D721Med (cell line): Measurements from ENCODE around the gene SLC32A1.

ENCODE experiments used
- DNase-seq: peaks from one replicate; pipeline ENCODE4 v3.0.0; 2011; ENCODE audit warnings: low spot score; ENCODE audit not compliant: insufficient read length
- FAIRE-seq: peaks from 2 replicates; lab custom pipeline; 2011; peaks lifted over from hg19 to GRCh38; lab: Jason Lieb, UNC
- TF ChIP-seq, protein P1 (sequence below): IDR thresholded peaks from 2 replicates; pipeline ENCODE4 v1.5.1; 2012; ENCODE audit warnings: mild to moderate bottlenecking, control low read depth; ENCODE audit not compliant: insufficient read depth; ENCODE audit errors: missing control alignments

SLC32A1 gene

DNA sequence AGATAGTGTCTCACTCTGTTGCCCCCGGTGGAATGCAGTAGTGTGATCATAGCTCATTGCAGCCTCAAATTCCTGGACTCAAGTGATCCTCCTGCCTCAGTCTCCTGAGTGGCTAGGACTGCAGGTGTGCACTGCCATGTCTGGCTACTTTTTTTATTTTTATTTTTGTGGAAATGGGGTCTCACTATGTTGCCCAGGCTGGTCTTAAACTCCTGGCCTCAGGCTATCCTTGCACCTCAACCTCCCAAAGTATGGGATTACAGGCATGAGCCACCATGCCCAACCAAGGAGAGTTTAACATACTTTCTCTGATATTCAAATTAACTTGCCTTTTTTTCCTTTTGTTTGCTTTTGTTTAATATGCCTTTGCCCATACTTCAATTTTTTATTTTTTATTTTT, 13.6 kb downstream of the SLC32A1 start:
- DNase-seq (no peak), FAIRE-seq (no peak)
- TF ChIP-seq, protein P1, sequence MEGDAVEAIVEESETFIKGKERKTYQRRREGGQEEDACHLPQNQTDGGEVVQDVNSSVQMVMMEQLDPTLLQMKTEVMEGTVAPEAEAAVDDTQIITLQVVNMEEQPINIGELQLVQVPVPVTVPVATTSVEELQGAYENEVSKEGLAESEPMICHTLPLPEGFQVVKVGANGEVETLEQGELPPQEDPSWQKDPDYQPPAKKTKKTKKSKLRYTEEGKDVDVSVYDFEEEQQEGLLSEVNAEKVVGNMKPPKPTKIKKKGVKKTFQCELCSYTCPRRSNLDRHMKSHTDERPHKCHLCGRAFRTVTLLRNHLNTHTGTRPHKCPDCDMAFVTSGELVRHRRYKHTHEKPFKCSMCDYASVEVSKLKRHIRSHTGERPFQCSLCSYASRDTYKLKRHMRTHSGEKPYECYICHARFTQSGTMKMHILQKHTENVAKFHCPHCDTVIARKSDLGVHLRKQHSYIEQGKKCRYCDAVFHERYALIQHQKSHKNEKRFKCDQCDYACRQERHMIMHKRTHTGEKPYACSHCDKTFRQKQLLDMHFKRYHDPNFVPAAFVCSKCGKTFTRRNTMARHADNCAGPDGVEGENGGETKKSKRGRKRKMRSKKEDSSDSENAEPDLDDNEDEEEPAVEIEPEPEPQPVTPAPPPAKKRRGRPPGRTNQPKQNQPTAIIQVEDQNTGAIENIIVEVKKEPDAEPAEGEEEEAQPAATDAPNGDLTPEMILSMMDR = no peak

GRCh38 chr20:38745757-38746156, 21.5 kb downstream of the SLC32A1 start:
- FAIRE-seq (no peak), DNase-seq (no peak)
- TF ChIP-seq, protein P1 = no peak

- TF ChIP-seq, protein P1 = no peak
- FAIRE-seq (no peak), DNase-seq (no peak)
Measured at GRCh38 chr20:38747495-38748096, 23.3 kb downstream of the SLC32A1 start.

DNA sequence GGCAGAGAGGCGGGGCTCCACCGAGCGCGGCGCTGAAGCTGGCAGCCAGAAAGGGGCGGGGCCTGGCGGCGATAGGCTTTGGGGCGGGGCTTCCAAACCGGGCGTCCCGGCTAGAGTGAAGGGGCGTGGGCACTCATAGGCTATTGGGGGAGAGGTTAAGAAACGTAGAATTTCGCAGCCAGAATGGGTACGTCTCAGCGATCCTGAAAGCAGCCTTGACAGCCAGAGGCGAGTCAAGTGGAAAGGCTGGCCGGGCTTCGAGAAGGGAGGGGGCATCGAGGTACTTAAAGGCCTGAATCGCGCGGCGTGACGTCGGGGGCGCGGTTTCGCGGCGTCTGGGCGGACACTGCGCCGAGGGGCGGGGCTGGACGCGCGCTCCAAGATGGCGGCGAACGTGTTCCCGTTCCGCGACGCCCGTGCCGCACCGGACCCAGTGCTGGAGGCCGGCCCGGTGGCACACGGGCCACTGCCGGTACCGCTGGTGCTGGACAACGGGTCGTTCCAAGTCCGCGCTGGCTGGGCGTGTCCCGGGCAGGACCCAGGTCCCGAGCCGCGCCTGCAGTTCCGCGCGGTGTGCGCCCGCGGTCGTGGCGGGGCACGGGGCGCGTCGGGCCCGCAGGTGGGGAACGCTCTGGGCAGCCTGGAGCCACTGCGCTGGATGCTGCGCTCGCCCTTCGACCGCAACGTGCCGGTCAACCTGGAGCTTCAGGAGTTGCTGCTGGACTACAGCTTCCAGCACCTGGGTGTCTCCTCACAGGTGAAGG, 24.0 kb downstream of the SLC32A1 start, which contains the start of gene ACTR5:
Gene ACTR5 (plus strand): TSS at position 364 of the 764 bp plus-strand sequence. CDS start 19 bp downstream, at position 383.
- DNase-seq (peak; percentile 90), FAIRE-seq (no peak)
- TF ChIP-seq, protein P1 = no peak

DNA sequence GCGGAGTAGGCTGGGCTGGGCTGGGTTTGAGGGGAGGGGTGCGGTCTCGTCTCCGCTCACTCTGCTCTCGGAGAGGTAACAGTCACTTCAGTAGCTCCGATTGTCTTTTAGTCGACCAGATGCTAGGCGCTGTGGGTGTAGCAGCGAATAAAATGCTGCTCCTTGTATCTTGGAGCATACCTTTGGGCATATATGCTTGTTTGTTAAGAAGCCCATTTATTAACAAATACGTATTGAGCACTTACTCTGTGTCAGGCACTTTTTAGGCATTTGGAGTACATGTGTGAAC, 24.5 kb downstream of the SLC32A1 start:
- DNase-seq (no peak), FAIRE-seq (no peak)
- TF ChIP-seq, protein P1 = no peak

- TF ChIP-seq, protein P1 = peak; percentile 68
- no peak for DNase-seq
- no peak for FAIRE-seq
Measured at GRCh38 chr20:38751360-38751976, 27.2 kb downstream of the SLC32A1 start.

GRCh38 chr20:38752029-38752428, 27.7 kb downstream of the SLC32A1 start:
- DNase-seq (no peak), FAIRE-seq (no peak)
- TF ChIP-seq, protein P1 = no peak
